PC-3 (cell line): Measurements from ENCODE around the gene DLX2. TPM values are rescaled to one million over a fixed set of nuclear protein-coding genes. Genes with fewer than 3 reads are reported as not detected.

Source experiments
- ATAC-seq: fragments of 200-7000 bp; cut with Tn5 transposase; 2 replicates; pipeline ENCODE4 v1.9.1; 2020; ENCODE audit warnings: mild to moderate bottlenecking, moderate library complexity
- BruUV-seq: library from RNA; stranded (reverse); fragments of 400-500 nt; replicated peaks from 2 replicates; lab custom pipeline; 2021; lab: Mats Ljungman, UMichigan
- CTCF ChIA-PET: fragments of 300-600 bp; sonication (Branson Sonifier 250); formaldehyde crosslinking; loops from one replicate; lab custom pipeline; 2022; ENCODE audit warnings: antibody characterized with exemption; lab: Charles Lee
- POLR2A ChIA-PET: fragments of 300-600 bp; sonication (Branson Sonifier 250); formaldehyde crosslinking; loops from one replicate; lab custom pipeline; 2022; ENCODE audit warnings: antibody characterized with exemption; ENCODE audit not compliant: unreplicated experiment; lab: Charles Lee
- DNase-seq: peaks from one replicate; pipeline ENCODE4 v3.0.0-alpha.2; 2015
- H2AFZ ChIP-seq: fragments of 300-600 bp; sonication (generic); 2 replicates; pipeline ENCODE4 v1.6.0; 2016; ENCODE audit warnings: antibody characterized with exemption, low read length
- H3F3A ChIP-seq: fragments of 300-600 bp; sonication (generic); one replicate; pipeline ENCODE4 v1.6.0; 2017; ENCODE audit warnings: antibody characterized with exemption, low read length, control low read depth, mild to moderate bottlenecking; ENCODE audit not compliant: unreplicated experiment
- H3K27ac ChIP-seq: fragments of 300-600 bp; sonication (generic); 2 replicates; pipeline ENCODE4 v1.5.1; 2016; ENCODE audit warnings: mild to moderate bottlenecking, low read length
- H3K27me3 ChIP-seq: fragments of 300-600 bp; sonication (generic); 2 replicates; pipeline ENCODE4 v1.6.1; 2016; ENCODE audit warnings: low read length, mixed read lengths
- H3K36me3 ChIP-seq: fragments of 300-600 bp; sonication (generic); 2 replicates; pipeline ENCODE4 v1.6.1; 2016; ENCODE audit warnings: low read depth, mixed run types, low read length, mixed read lengths
- H3K4me1 ChIP-seq: fragments of 300-600 bp; sonication (generic); 2 replicates; pipeline ENCODE4 v1.5.1; 2016; ENCODE audit warnings: low read length; ENCODE audit not compliant: insufficient read depth
- H3K4me2 ChIP-seq: fragments of 300-600 bp; sonication (generic); 2 replicates; pipeline ENCODE4 v1.6.0; 2016; ENCODE audit warnings: low read length
- H3K4me3 ChIP-seq: fragments of 300-600 bp; sonication (generic); 2 replicates; pipeline ENCODE4 v1.5.1; 2016; ENCODE audit warnings: mild to moderate bottlenecking, low read length, mixed read lengths
- H3K79me2 ChIP-seq: fragments of 300-600 bp; sonication (generic); 2 replicates; pipeline ENCODE4 v1.6.1; 2017; ENCODE audit warnings: low read length, mixed read lengths
- H3K9ac ChIP-seq: fragments of 300-600 bp; sonication (generic); 2 replicates; pipeline ENCODE4 v1.6.0; 2016; ENCODE audit warnings: mild to moderate bottlenecking, low read length
- H3K9me2 ChIP-seq: fragments of 300-600 bp; sonication (generic); replicated peaks from 2 replicates; pipeline ENCODE4 v1.6.1; 2016; ENCODE audit warnings: mixed run types, low read length, mixed read lengths
- H3K9me3 ChIP-seq: fragments of 300-600 bp; sonication (generic); 2 replicates; pipeline ENCODE4 v1.6.1; 2016; ENCODE audit warnings: low read length, mixed read lengths
- H4K20me1 ChIP-seq: fragments of 300-600 bp; sonication (generic); 2 replicates; pipeline ENCODE4 v1.6.1; 2016; ENCODE audit warnings: low read length, mixed read lengths
- CTCF ChIP-seq: fragments of 300-600 bp; sonication (generic); conservative IDR thresholded peaks from 2 replicates; pipeline ENCODE4 v1.5.1; 2017; ENCODE audit warnings: antibody characterized with exemption, low read depth, mild to moderate bottlenecking, low read length
- EZH2 ChIP-seq: fragments of 300-600 bp; sonication (generic); IDR thresholded peaks from one replicate; pipeline ENCODE4 v1.6.1; 2017; ENCODE audit warnings: antibody characterized with exemption, mild to moderate bottlenecking, low read length; ENCODE audit not compliant: unreplicated experiment
- EZH2phosphoT487 ChIP-seq: fragments of 300-600 bp; sonication (generic); IDR thresholded peaks from 2 replicates; pipeline ENCODE4 v1.6.1; 2018; ENCODE audit warnings: mild to moderate bottlenecking, antibody characterized with exemption, low read length, borderline replicate concordance
- intact Hi-C: fragments of 100-400 bp; cut with micrococcal nuclease; formaldehyde crosslinking; loops from 2 replicates; pipeline ENCODE4 v1.9.0; 2023
- total RNA-seq: library from RNA; depleted of rRNA; stranded (reverse); fragments of >200 nt; gene quantifications from 2 replicates; pipeline ENCODE4 v1.2.3, GENCODE V29; 2014

Gene DLX2
- total RNA-seq, 1 experiment from 2014 or later = 1.4 TPM

- no peak overlapping the region for H3K4me2 ChIP-seq
- TF ChIP-seq EZH2phosphoT487 (no peak), EZH2 (no peak), CTCF (no peak)
- CTCF ChIA-PET = no interaction called here
- peaks cover 4% of the 10 kb centered on the region; the same call in 1 of the 2 replicates for H3K79me2 ChIP-seq
- H4K20me1 ChIP-seq = no peaks in the 10 kb centered on the region
- ATAC-seq = no peak
- no peaks in the 10 kb centered on the region for H3K9me2 ChIP-seq
- intact Hi-C loops = no loop called here
- no peak overlapping the region for H3K9ac ChIP-seq
- H3K4me3 ChIP-seq = no peak overlapping the region
- no TSS peak for BruUV-seq
- POLR2A ChIA-PET = no interaction called here
- DNase-seq = no peak
- H3K4me1 ChIP-seq = peaks cover 15% of the 10 kb centered on the region; the same call in 1 of the 2 replicates
- no peaks in the 10 kb centered on the region for H3F3A ChIP-seq
- no peaks in the 10 kb centered on the region for H3K36me3 ChIP-seq
- H3K9me3 ChIP-seq = no peaks in the 10 kb centered on the region
- H2AFZ ChIP-seq = no peak overlapping the region
- no peaks in the 10 kb centered on the region for H3K27me3 ChIP-seq
- no peak overlapping the region for H3K27ac ChIP-seq
These were observed 22.0 kb downstream of the DLX2 start for GRCh38 chr2:172080641-172081220.

GRCh38 chr2:172079838-172080640 lies 22.7 kb downstream of the DLX2 start:
- BruUV-seq = no TSS peak
- Histone ChIP-seq H3K27me3 (no peaks in the 10 kb centered on the region), H3K9ac (no peak overlapping the region), H3K79me2 (no peaks in the 10 kb centered on the region), H3K9me3 (no peaks in the 10 kb centered on the region), H3K27ac (no peak overlapping the region), H4K20me1 (no peaks in the 10 kb centered on the region), H3K9me2 (no peaks in the 10 kb centered on the region), H3K36me3 (no peaks in the 10 kb centered on the region), H3K4me2 (no peak overlapping the region), H3F3A (no peaks in the 10 kb centered on the region), H2AFZ (no peak overlapping the region), H3K4me1 (peaks cover 15% of the 10 kb centered on the region; the same call in 1 of the 2 replicates), H3K4me3 (no peak overlapping the region)
- TF ChIP-seq EZH2 (no peak), EZH2phosphoT487 (no peak), CTCF (no peak)
- ATAC-seq = no peak
- intact Hi-C loops = no loop called here
- no peak for DNase-seq
- POLR2A ChIA-PET = no interaction called here
- CTCF ChIA-PET = no interaction called here

GRCh38 chr2:172079416-172079815 lies 23.3 kb downstream of the DLX2 start:
- Histone ChIP-seq H3K36me3 (no peaks in the 10 kb centered on the region), H3K4me1 (peaks cover 15% of the 10 kb centered on the region; the same call in 1 of the 2 replicates), H3K79me2 (no peaks in the 10 kb centered on the region), H2AFZ (no peak overlapping the region), H3K9ac (no peak overlapping the region), H3K4me2 (no peak overlapping the region), H3K27ac (no peak overlapping the region), H3K4me3 (no peak overlapping the region), H3K9me3 (no peaks in the 10 kb centered on the region), H4K20me1 (no peaks in the 10 kb centered on the region), H3F3A (no peaks in the 10 kb centered on the region), H3K9me2 (no peaks in the 10 kb centered on the region), H3K27me3 (no peaks in the 10 kb centered on the region)
- DNase-seq (no peak), ATAC-seq (no peak)
- CTCF ChIA-PET = no interaction called here
- BruUV-seq = no TSS peak
- intact Hi-C loops = no loop called here
- POLR2A ChIA-PET = no interaction called here
- TF ChIP-seq CTCF (no peak), EZH2phosphoT487 (no peak), EZH2 (no peak)
